WI38 (cell line): ENCODE measurements around the gene ANTXR1.
A peak's percentile ranks its signal among the peaks of the same experiment; 100 is the strongest.

Experiments used
- H3K4me3 ChIP-seq: 2 replicates; pipeline ENCODE4 v1.5.1; 2011; ENCODE audit warnings: low read depth, mild to moderate bottlenecking, control low read depth, low read length
- TF ChIP-seq, protein P1 (sequence below): IDR thresholded peaks from 2 replicates; pipeline ENCODE4 v1.5.1; 2012; ENCODE audit warnings: low read depth, mild to moderate bottlenecking, control low read depth, low read length

ANTXR1 gene

DNA sequence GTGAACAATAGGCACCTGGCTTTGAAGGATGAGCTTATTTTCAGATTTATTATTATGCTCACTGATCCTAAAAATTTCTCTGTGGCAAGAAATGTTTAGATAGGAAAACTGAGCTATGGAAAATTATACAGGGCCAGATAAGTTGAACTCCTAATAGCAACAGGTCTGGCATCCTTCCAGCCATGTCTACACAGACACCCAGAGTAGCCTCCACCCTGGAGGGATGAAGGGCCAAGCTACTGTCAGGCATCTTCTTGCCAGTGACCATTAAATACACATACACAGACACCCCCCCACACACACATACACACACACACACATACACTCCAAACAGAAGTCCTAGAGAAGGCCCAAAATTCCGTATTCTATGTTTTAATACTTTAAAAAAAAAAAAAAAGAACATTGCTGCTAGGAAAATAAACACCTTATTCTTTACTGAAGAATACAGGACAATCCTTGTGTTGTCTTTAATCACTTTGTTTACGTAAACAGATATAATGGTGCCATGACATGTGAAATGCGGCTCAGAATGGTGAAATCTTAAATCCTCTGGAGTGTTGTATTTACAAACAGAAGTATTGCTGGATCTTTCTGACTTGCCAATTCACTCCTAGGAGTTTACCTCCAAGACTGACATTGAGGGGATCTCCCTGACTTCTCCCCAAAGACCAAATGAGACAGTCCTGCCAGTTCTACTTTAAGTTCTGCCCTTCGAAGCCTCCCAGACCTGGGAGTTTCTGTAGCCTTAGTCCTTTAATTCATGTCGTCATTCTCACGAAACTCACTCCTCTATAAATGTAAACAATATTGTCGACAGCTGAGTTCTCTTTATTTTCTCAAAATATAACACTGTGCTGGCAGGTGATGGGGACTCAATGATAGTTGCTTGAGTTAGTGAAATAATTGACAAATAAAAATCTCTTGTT, 163.1 kb downstream of the ANTXR1 start:
- no peak overlapping the region for H3K4me3 ChIP-seq
- TF ChIP-seq, protein P1, sequence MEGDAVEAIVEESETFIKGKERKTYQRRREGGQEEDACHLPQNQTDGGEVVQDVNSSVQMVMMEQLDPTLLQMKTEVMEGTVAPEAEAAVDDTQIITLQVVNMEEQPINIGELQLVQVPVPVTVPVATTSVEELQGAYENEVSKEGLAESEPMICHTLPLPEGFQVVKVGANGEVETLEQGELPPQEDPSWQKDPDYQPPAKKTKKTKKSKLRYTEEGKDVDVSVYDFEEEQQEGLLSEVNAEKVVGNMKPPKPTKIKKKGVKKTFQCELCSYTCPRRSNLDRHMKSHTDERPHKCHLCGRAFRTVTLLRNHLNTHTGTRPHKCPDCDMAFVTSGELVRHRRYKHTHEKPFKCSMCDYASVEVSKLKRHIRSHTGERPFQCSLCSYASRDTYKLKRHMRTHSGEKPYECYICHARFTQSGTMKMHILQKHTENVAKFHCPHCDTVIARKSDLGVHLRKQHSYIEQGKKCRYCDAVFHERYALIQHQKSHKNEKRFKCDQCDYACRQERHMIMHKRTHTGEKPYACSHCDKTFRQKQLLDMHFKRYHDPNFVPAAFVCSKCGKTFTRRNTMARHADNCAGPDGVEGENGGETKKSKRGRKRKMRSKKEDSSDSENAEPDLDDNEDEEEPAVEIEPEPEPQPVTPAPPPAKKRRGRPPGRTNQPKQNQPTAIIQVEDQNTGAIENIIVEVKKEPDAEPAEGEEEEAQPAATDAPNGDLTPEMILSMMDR = no peak

DNA sequence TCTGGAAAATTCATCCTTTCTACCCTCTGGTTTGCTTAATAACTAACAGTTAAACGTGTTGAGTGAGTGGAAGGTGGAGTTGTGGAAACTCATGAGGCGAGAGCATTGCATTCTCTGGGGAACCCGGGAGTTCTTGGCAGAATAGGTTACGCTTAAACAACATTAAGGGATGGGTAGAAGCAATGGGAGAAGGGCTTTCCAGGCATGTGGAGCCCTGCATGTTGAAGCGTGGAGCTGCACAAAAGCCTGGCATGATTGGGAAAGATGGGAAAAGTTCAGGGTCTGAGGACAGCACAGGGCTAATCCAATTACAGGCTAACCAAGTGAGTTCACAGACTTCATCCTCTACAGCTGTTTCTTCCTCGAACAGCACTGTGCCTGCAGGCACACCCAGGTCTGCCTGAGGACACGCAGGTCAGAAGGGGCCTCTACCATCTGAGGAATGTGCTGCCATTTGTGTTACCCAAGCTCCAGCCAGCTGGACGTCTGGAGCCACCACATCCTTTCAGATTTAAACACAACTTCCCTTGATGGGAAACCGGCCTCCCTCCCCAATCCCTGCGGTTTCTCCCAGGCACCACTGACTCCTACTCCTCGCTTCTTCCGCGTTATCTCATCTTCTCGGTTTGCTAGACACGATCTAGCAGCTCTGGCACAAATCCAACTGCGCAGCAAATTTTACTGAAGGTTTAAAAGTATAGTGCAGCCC, 164.2 kb downstream of the ANTXR1 start:
- TF ChIP-seq, protein P1 = no peak
- H3K4me3 ChIP-seq = peak overlapping the region; percentile 41

DNA sequence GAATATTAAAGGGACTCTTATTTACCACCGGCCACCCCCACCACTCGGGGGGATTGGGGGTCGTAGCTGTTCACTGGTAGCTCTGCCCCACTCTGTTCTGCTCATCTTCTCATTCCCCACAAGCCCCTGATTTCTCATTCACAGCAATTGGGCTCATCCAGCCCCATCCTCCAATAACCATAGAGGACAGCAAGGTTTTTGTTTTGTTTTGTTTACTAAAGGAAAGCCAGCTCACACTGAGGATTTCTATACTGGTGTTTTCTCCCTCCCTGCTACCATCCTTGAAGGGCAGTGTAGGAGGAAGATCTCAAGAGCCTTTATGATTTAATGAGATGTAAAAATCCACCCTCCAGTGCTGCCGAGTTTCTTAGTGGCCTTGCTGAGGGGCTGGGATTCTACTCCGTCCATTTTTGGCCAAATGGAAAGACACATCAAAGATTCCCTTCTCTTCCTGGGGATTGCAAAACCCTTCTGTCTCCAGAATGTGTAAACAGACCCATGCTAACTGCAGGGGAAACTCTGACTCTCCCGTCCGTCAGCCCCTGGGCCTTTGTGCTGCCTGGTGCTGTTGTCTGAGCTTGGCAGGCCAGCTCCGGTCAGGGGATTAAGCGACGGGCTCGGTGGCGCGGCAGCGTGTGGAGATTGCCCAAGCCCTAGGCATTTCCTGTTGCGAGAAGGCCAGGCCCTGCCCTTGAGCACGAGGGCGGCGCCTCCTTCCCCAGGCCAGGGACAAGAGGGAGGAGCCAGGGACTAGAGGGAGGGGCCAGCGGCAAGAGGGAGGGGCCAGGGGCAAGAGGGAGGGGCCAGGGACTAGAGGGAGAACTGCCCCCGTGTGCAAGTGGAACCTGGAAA, 165.0 kb downstream of the ANTXR1 start:
- H3K4me3 ChIP-seq = peak overlapping the region; percentile 41
- TF ChIP-seq, protein P1 = no peak

DNA sequence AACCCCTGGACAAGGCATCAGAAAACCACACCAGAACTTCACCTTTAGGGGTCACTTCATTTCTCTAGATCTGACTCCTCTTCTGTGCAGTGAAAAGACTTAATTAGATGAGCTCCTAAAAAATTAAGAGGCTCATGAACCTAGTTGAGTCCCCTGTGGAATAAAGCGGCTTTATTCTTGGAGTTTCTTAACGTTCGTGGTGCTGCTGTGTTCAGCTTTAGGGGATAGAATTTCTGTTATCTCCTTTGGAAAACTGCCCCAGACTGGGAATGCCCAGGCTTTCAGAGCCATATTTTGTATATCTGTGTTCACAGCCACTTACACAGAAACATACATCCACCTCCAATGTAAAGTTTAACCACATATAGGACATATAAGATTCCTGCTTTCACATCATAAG, 165.8 kb downstream of the ANTXR1 start:
- TF ChIP-seq, protein P1 = no peak
- H3K4me3 ChIP-seq = no peak overlapping the region

DNA sequence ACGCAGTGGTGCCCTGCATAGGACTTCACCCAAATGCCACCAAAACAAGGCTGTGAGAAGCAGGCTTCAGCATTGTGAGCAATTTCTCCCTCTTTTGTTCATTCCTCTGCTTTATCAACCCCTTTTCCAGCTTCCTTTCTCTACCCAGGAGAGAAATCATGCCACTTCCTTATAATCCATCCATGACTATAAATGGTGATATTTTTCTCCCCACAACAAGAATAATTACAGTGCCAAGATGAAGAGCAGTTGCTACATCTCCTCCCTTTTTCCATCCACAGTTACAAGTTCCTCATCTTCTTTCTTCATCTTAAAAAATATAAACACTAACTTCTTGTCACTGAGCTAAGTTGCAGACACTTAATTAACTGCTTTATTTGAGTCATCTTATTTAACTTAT, 167.2 kb downstream of the ANTXR1 start:
- no peak overlapping the region for H3K4me3 ChIP-seq
- TF ChIP-seq, protein P1 = no peak

DNA sequence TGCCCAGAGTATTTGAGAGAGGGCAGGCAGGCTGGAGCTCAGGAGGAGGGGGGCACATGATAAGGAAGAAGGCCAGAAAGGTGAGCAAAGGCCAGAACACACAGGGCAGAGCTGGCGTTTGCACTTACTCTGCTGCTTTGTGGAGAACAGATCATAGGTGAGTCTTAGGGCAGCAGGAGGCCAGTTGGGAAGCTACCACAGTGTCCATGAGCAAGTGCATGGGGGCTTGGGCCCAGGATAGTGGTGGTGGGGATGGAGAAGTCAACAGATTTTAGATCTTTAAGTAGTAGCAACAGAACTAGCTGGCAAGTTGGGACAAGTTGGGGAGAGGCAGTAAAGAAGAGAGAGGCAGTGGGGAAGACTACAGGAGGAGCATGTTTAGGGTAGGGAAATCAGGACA, 168.0 kb downstream of the ANTXR1 start:
- no peak overlapping the region for H3K4me3 ChIP-seq
- TF ChIP-seq, protein P1 = no peak
